Measurements from ENCODE around the gene ADRB1.

The ADRB1 gene

DNA sequence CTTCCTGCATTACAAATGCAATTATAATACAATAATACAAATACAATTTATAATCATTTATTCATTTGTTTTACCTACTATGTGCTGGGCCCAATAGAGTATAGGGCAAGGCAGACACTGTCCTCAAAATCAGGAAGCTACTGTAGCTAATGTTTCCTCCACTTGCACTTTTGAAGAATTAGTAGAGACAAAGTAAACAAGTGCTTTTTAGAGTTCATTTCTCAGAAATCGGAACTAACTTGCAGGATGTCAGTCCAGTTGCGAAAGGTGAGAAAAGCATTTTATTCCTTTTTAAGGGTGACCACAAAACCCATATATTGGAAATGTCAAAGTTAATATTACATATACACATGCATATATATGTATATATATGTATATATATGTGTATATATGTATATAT, 14.2 kb downstream of the ADRB1 start:
- DNase-seq (ENCODE audit: low read depth): no peak

DNA sequence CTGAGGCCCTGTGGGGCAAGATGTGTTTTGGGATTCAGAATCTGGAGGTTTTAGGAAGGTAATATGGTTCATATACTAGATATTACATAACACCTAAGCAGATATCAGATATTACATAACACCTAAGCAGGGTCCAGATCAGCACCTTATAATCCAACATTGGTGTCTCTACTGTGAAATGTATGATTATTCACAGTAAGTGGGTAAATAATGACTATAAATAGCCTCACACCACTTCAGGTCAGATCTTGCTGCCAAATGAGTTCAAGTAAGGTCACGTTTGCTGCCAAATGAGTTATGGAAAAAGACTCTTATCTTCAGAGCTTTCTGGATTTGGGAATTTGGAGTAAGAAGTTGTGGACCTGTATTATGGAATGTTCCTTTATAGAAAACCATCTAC, 14.6 kb downstream of the ADRB1 start:
- DNase-seq (ENCODE audit: low read depth): no peak

DNA sequence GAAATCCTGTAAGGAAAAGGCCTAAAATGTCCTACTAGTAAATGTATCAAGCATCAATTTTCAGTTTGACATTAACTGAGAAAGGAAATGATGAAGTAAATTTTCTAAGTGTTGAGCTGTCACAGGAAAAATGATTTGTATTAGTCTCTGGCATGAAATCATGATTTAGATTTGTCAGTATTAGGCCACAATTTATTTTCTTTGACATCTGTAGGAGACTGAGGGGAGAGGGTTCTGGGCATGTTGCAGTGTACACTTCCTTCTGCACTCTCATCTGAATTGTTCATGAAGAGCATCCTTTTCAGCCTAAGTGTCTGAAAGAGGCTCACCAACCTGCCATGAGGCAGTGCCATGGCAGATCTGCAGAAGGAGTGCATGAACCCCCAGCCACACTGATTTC, 15.9 kb downstream of the ADRB1 start:
- DNase-seq (ENCODE audit: low read depth): no peak

DNA sequence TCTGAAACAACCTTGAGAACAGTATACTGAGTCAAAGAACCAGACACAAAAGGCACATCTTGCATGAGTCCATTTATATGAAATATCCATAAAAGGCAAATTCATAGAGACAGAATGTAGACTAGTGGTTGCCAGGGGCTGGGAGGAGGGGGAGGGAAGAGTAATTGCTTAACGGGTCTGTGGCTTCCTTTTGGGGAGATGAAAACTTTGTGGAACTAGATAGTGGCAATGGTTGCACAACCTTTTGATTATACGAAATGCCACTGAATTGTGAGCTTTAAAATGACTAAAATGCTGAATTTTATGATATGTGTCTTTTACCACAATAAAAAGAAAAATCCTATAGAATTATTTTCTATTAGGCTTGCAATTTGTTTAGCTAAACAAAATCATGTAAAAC, 16.8 kb downstream of the ADRB1 start:
- DNase-seq (ENCODE audit: low read depth): no peak

DNA sequence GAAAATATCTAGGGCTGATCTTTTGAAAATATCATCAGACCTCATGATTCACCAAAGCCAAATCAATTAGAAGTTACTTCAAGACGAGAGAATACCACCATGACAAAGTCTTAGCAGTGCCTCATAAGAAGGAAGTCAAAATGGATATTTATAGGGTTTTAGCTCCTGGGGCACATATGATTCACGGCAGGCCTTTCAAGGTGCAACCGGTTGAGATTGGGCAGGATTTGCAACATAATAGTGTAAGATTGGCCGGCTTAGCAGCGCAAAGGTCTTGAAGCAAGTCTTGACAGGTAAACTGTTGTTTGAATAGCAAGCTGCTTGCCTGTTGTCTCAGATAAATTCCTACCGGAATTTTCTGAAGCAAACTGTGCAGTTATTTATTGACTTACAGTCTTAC, 17.5 kb downstream of the ADRB1 start:
- no peak for DNase-seq (ENCODE audit: low read depth)

DNA sequence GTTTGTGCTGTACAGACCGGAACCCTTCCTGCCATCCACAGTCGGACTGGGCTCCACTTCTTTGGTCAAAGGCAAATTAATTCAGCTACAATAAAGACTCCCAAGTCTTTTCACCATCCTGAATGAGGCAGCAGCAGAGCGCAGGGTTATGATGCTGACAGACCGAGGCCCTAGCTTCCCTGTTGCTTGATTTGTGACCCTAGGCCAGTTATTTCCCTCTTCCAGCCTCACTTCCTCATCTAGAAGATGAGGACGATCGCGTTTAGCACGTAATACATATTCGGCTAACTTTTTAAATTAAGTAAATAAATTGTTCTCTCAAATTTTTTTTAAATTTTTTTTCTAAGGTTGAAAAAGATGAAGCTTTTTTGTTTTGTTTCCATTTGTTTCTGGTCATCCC, 18.1 kb downstream of the ADRB1 start:
- no peak for DNase-seq (ENCODE audit: low read depth)

DNA sequence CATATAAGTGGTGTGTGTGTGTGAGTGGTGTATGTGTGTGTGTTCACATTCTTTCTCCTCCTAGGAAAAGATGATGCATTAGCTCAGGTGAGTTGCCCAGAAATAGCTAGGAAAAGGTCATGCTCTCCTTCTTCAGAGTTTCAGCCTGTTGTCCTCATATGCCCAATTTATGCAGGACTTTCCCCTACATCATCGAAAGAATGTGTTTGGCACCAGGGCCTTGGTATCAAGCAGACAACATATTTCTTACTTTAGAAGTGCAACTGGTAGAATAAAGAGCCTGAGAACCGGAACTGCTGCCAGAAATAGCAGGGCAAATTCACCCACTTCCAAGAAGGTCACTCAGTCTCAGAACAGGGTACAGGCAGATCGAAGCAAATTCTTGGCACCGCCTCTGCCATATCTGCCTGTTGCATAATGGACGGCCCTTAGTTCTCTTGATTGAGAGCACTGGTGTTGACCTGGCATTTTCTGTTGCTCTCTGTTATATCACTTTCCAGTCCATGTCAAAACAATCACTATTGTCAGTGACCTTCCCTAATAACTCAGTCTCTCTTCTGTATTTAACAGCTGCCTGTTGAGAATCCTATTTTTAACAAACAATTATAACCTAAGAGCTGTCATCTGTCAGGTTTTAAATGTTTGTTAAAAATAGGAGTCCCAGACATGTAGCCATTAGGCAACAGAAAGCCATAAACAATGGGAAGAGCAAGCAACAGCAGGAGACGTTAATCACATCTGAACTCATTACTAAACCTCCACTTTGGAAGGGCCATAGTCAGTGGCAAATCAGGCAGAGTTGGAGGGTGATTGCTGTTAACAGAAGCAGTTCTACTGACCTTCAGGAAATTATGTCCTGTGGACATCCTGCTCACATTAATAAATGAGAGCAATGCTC, 20.7 kb downstream of the ADRB1 start:
- no peak for DNase-seq (ENCODE audit: low read depth)

DNA sequence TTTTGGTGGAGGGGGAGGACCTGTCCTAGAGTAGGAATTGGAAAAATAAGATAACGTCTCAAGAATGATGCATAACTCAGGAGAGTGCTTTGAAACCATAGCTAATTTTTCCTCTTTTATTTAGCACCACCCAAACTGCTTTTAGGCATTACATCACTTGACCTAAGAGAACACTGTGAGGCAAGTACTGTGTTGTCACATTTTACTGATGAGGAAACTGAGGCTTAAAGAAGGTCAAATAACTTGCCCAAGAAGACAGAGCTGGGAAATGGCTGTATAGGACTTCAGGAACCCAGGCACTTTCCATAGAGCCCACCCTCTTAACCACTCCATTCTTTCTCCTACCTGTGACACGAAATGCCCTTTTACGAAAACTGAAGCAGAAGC, 21.4 kb downstream of the ADRB1 start:
- DNase-seq (ENCODE audit: low read depth): no peak

DNA sequence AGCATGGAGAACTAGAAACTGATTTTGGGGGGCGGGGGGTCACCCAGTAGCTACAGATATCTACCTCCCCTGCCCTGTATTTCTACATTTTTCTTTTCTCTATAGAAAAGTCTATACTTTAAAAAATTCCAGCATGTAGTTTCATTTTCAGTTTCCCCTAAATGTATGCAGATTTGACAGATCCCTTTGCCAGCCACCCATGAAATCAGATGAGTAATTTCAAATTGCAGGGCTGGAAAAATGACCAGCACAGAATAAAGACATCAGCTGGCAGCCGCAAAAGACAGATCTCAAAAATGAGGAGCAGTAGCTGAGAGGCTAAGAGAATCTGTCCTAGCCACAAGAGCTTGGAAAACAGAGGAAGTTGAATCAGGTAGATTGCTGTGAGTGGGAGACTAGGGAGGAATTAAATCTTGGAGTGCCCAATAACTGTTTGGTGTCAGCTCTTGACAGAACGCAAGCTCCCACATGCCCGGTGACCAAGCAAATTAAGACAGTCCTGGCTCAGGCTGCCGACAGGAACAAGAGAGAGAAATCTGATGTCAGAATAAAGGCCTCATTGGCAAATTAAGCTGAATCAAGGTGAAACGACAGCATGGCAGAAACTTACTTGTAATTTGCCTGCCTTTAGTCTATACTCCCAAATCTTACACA, 24.5 kb downstream of the ADRB1 start:
- no peak for DNase-seq (ENCODE audit: low read depth)

DNA sequence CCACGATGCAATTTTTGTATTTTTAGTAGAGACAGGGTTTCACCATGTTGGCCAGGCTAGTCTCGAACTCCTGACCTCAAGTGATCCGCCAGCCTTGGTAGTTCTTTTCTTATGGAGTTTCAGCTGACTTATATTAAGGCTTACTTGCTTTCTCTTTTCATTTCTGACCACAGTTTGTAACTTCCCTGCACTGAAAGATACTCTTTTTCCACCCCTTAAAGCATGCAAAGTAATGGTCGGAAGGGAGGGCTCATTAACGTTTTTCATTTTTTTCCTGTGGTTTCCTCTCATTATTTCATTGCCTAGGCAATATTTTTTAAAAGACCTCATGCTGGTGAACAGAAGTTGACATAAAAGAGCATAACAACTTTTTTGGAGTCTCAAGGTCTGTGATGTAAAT, 27.0 kb downstream of the ADRB1 start:
- DNase-seq (ENCODE audit: low read depth): no peak

DNA sequence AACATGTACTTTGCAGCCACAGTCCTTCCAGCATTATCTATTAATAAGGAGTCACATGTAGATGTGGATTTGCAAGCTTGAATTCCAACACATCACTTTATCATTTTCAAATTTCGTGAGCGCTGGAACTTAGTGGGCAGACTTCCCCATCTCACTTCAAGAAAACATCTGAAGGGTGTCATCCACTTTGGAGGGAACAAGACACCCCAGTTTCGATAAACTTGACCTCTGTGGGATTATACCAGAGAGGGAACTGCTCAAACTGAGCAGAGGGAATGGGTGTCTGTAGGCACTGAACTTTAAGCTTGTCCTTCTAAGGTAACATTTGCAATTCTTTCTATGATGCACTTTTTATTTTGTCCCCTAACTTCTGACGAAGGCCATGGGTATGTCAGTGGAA, 27.5 kb downstream of the ADRB1 start:
- no peak for DNase-seq (ENCODE audit: low read depth)

DNA sequence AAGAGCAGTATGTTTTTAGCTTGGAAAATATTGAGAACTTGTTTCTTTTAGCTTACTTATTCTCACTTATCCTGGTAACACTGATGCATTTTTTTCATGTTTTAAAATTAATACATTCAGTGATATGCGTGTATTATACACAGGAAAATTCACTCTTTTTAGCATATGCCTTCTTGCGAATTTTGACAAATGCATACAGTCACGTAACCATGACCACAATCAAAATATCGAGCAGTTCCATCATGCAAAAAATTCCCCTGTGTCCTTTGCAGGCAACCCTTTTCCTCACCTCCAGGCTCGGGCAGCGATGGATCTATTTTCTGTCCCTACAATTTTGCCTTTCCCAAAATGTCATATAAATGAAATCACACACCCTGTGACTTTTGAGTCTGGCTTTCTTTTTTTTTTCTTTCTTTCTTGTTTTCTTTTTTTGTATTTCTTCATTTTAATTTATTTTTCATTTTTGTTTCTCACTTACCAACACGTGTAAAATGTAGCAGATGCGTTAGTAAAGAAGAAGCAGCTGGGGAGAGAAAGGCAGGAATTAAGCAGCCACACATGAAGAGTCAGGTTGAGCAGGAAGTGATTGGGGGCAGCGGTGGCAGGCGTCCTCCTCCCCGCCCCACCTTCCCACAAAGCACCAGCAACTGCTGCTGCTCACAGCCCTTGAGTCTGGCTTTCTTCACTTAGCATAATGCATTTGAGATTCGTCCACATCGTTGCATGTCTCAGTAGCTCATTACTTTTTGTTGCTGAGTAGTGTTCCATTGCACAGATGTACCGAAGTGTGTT, 29.9 kb downstream of the ADRB1 start:
- no peak for DNase-seq (ENCODE audit: low read depth)

DNA sequence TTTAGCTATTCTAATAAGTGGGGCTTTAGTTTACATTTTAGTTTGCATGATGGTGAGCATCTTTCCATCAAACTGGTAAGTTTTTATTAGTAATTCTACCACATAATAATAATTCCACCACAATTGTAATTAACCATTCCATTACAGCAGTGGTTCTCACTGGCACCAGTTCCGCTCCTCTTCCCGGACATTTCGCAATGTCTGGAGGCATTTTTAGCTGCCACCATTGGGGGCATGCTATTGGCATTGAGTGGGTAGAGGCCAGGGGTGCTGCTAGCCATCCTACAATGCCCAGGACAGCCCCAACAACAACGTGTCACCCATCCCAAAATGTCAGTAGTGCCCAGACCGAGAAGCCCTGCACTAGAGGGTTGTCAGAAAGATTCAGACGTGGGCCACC, 31.4 kb downstream of the ADRB1 start:
- no peak for DNase-seq (ENCODE audit: low read depth)

DNA sequence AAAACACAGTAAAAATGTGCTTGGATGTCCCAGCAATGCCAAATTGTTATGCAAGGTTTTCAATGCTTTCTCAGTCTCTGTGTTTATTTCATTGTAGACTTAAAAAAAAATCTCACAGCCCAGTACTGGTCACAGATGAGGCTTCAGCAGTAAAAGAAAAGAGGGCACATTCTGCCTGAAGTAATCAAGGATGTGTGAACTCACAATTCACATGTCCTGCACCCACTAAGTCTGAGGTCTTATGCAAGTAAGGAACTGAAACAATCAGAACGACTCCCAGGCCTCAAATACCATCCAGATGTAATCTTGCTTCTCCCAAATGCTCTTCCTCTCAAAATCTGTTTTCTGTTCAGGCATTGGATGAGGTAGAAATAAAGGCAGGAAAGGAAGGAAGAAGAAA, 33.7 kb downstream of the ADRB1 start:
- DNase-seq (ENCODE audit: low read depth): no peak

DNA sequence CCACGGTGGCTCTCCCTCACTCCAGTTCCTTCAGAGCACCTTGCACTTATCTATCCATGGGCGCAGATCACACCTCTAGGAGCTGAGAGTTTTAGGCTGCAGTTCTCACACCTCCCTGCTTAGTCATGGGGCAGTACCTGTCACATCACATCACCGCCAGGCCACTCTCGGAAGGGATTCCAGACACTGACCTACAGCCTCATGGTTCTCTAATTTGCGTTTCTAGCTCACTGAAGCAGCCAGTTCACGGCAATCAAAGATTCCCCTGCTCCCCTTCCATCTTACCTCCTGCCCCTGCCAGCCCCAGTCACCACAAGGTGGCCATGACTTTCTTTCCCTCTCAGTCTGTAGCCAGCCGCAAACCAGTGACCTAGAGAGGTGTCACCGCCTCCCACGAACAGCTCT, 34.2 kb downstream of the ADRB1 start:
- DNase-seq (ENCODE audit: low read depth): no peak

DNA sequence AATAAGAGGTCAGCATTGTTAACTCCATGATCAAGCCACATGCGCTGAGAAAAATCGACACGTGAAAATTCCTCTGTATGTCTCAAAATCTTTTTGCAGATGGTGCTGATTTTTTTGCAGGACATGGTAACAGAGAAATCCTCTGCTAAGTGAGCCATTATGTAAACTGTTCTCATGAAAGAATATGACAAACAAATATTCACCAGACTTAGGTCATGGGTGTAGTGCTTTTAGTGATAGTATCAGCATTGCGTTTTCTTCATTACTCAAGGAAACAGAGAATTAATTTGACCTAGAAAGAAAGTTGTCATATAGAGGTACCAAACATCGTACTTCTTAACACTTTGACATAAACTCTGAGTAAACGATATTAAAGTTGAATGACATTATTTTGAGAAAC, 34.7 kb downstream of the ADRB1 start:
- no peak for DNase-seq (ENCODE audit: low read depth)

DNA sequence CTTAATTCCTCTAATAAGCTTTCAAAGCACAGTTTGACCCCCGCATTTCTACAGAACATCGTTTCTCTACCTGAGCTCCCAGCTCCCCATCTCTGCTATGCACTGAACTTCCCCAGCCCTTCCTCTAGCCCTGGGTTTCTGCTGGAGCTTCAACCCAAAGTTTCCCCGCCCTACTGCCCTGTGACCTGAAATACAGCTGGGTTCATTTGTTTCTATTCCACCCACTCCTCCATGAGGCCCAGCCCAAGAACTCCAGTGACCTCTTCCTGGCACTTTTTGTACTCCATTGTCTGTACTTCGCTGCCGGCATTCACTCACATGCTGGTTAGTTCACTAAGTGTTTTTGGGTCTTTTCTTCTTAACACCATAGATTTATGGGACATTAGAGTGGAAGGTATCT, 35.8 kb downstream of the ADRB1 start:
- DNase-seq (ENCODE audit: low read depth): no peak

DNA sequence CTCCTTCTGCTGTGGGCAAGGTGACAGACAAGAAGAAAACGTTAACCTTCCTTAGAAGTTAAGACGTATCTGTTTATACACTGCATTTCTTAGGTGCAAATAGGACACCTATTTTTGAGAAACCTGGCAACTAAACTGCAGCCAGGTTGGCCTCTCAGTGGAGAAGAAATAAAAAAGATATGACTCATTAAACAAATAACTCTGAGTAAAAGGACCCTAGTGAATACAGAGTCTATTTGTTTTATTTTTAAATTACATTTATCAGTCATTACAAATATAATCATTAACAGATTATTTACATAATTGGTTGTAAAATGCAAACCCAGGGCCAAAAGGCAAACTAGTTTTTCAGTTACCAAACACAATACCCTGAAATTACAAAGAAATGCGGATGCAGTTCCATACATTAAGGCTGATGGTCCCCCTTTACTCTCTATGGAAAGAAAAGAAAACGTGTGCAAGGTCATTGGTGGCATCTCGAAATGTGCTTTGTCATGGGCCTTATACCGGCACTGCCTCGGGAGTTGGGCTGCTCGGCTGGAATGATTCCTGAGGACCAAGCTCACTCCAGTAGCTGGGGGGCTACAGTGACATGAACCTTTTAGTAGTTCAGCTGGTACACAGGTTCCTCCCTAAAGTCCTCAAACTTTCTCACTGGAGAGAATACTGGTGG, 38.4 kb downstream of the ADRB1 start:
- no peak for DNase-seq (ENCODE audit: low read depth)

DNA sequence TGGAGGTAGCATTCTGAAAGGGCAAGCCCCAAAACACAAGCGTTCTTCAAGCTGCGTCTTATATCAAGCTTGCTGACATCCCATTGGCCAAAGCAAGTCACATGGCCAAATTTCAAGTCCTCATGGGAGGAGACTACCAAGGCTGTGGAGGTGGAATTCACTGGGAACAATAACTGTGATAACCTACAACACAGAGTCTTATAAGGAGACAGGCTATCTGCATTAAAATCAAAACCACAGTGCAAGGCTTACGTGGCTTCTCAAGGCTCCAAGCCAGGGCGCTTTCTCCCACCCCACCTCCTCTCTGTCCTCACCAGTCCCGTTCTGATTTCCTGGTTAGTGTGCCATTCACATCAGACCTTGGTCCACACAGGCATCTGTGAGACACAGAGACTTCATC, 39.4 kb downstream of the ADRB1 start:
- DNase-seq (ENCODE audit: low read depth): no peak

DNA sequence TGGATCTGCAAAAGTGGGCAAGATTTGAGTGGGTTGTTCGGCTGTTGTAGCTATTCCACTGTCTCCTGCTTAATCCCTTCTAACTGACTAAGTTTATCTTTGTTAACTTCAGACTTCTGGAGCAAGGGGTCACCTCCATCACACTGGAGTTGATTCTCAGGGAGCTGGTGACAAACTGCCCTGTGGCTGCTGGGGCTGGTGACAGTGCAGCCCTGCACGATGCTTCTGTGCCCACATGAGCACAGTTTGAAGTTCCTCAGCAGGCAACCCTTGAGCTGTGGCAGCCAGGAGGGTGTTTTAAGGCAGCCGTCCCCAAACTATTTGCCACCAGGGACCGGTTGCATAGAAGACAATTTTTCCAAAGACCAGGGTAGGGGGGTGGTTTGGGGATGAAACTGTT, 40.5 kb downstream of the ADRB1 start:
- DNase-seq (ENCODE audit: low read depth): no peak

DNA sequence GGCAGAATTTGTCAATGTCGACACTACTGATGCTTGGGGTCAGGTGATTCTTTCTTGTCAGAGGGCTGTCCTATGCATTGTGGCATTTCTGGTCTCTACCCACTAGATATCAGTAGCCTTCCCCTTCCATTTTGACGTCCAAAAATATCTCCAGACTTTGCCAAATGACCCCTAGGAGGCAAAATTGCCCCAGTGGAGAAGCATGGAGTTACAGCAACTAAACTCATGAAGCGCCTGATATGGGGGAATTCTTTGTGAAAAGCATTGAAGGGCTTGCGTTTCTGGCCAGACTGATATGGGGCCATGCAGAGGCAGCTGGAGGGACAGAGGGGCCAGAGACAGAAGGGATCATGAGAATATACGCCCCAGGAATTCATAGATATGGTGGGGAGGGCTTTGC, 43.6 kb downstream of the ADRB1 start:
- no peak for DNase-seq (ENCODE audit: low read depth)

DNA sequence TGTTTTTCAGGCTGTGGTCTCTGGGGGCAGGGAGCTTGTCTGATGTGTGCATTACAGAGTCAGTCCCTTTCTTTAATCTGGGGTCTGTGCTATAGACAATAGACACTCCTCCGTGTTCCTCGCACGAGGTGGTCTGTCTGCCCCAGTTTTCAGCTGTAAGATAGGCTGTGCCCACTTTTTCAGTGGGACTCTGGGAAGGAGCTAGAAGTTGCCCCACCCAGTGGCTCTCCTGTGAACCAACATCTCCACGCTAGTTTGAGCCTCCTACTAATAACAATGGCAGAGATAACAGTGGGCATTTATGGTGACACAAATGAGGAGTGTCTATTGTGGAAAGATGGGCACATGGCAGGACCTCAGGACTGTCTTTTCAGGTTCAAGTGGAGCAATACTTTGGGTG, 44.0 kb downstream of the ADRB1 start:
- DNase-seq (ENCODE audit: low read depth): no peak

DNA sequence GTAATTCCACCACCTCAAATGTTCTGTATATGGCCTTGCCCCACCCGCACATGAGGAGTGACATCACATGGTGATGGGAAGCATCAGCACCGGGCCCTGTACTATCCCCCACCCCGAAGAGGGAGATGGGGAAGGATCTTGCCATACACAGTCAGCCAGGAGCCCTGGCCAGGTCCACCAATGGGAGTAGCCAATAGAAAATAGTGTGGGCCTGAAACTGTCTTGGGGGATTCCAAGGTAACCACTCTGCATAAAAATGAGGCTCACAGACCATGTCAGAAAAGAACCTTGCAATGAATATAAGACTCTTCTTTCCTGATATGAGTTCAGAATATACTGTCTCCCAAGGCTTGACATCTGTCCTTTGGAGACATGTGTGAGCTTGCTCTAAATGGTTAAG, 51.1 kb downstream of the ADRB1 start:
- no peak for DNase-seq (ENCODE audit: low read depth)
